GM23338 (cell line): ENCODE data around the gene MED12L. TPM values are rescaled to one million over a fixed set of nuclear protein-coding genes. Genes with fewer than 3 reads are reported as not detected.

Source experiments
- ATAC-seq: fragments of 200-7000 bp; cut with Tn5 transposase; 3 replicates; pipeline ENCODE4 v1.9.1; 2020
- DNase-seq: peaks from one replicate; pipeline ENCODE4 v3.0.0-alpha.2; 2015; ENCODE audit warnings: low spot score
- H2AFZ ChIP-seq: fragments of 200-600 bp; sonication (generic); 2 replicates; pipeline ENCODE4 v1.8.0; 2016; ENCODE audit warnings: antibody characterized with exemption, mild to moderate bottlenecking, moderate library complexity
- H3F3A ChIP-seq: fragments of 200-600 bp; sonication (generic); replicated peaks from 2 replicates; pipeline ENCODE4 v1.8.0; 2017; ENCODE audit warnings: antibody characterized with exemption, mixed run types, low read depth
- H3K27ac ChIP-seq: fragments of 200-600 bp; sonication (generic); 2 replicates; pipeline ENCODE4 v1.6.1; 2016; ENCODE audit warnings: low read depth
- H3K27me3 ChIP-seq: fragments of 200-600 bp; sonication (generic); 2 replicates; pipeline ENCODE4 v1.8.0; 2016; ENCODE audit warnings: mild to moderate bottlenecking, mixed run types, moderate library complexity; ENCODE audit not compliant: insufficient read depth
- H3K36me3 ChIP-seq: fragments of 200-600 bp; sonication (generic); 2 replicates; pipeline ENCODE4 v1.8.0; 2016; ENCODE audit warnings: mild to moderate bottlenecking; ENCODE audit not compliant: insufficient read depth
- H3K4me1 ChIP-seq: fragments of 200-600 bp; sonication (generic); 2 replicates; pipeline ENCODE4 v1.8.0; 2016; ENCODE audit warnings: mild to moderate bottlenecking, moderate library complexity; ENCODE audit not compliant: insufficient read depth
- H3K4me2 ChIP-seq: fragments of 200-600 bp; sonication (generic); 2 replicates; pipeline ENCODE4 v1.7.1; 2017; ENCODE audit warnings: mixed run types
- H3K4me3 ChIP-seq: fragments of 200-600 bp; sonication (generic); 2 replicates; pipeline ENCODE4 v1.6.1; 2016; ENCODE audit warnings: mixed run types
- H3K79me2 ChIP-seq: fragments of 200-600 bp; sonication (generic); replicated peaks from 2 replicates; pipeline ENCODE4 v1.8.0; 2017; ENCODE audit warnings: mild to moderate bottlenecking; ENCODE audit not compliant: insufficient read depth
- H3K9me2 ChIP-seq: fragments of 200-600 bp; sonication (generic); 2 replicates; pipeline ENCODE4 v1.8.0; 2017; ENCODE audit not compliant: insufficient read depth
- H4K20me1 ChIP-seq: fragments of 200-600 bp; sonication (generic); replicated peaks from 2 replicates; pipeline ENCODE4 v1.8.0; 2017; ENCODE audit warnings: mild to moderate bottlenecking; ENCODE audit not compliant: insufficient read depth
- H3K27ac Mint-ChIP-seq: 2 replicates; pipeline ENCODE4 v1.8.0; 2020; ENCODE audit warnings: inconsistent platforms, mild to moderate bottlenecking, moderate library complexity, mixed read lengths
- H3K27me3 Mint-ChIP-seq: 3 replicates; pipeline ENCODE4 v1.8.0; 2022; ENCODE audit warnings: low read depth, mild to moderate bottlenecking, moderate library complexity, mixed read lengths, inconsistent platforms; ENCODE audit not compliant: insufficient read depth, poor library complexity
- H3K36me3 Mint-ChIP-seq: 3 replicates; pipeline ENCODE4 v1.8.0; 2021; ENCODE audit warnings: low read depth, mild to moderate bottlenecking, inconsistent platforms, moderate library complexity, mixed read lengths
- H3K4me1 Mint-ChIP-seq: 3 replicates; pipeline ENCODE4 v1.8.0; 2020; ENCODE audit warnings: mild to moderate bottlenecking, inconsistent platforms, mixed read lengths
- H3K4me3 Mint-ChIP-seq: 3 replicates; pipeline ENCODE4 v1.8.0; 2021; ENCODE audit warnings: moderate library complexity, mild to moderate bottlenecking, inconsistent platforms, mixed read lengths
- H3K9me3 Mint-ChIP-seq: 3 replicates; pipeline ENCODE4 v1.8.0; 2020; ENCODE audit warnings: moderate library complexity, mild to moderate bottlenecking, inconsistent platforms, mixed read lengths
- CREB1 ChIP-seq: fragments of 250-450 bp; sonication (Bioruptor Pico); IDR thresholded peaks from 2 replicates; pipeline ENCODE4 v1.5.0; 2020; ENCODE audit warnings: low read depth, mild to moderate bottlenecking, moderate library complexity
- ETS1 ChIP-seq: IDR thresholded peaks from 2 replicates; pipeline ENCODE4 v1.6.1; 2016; ENCODE audit warnings: antibody characterized with exemption
- EZH2phosphoT487 ChIP-seq: fragments of 200-600 bp; sonication (generic); IDR thresholded peaks from one replicate; pipeline ENCODE4 v1.8.1; 2018; ENCODE audit warnings: antibody characterized with exemption; ENCODE audit not compliant: unreplicated experiment
- NANOG ChIP-seq: IDR thresholded peaks from 2 replicates; pipeline ENCODE4 v1.6.1; 2016; ENCODE audit warnings: antibody characterized with exemption, borderline replicate concordance
- POLR2AphosphoS5 ChIP-seq: IDR thresholded peaks from 2 replicates; pipeline ENCODE4 v1.6.1; 2016; ENCODE audit warnings: antibody characterized with exemption, low read depth
- REST ChIP-seq: IDR thresholded peaks from one replicate; pipeline ENCODE4 v1.6.1; 2018; ENCODE audit warnings: antibody characterized with exemption; ENCODE audit not compliant: unreplicated experiment
- STAT1 ChIP-seq: IDR thresholded peaks from one replicate; pipeline ENCODE4 v1.6.1; 2016; ENCODE audit warnings: antibody characterized with exemption; ENCODE audit not compliant: unreplicated experiment
- ZNF114 ChIP-seq: fragments of 250-450 bp; sonication (Bioruptor Pico); IDR thresholded peaks from 2 replicates; pipeline ENCODE4 v1.5.0; 2020; ENCODE audit warnings: mild to moderate bottlenecking, moderate library complexity
- ZNF462 ChIP-seq: fragments of 250-450 bp; sonication (Bioruptor Pico); IDR thresholded peaks from 2 replicates; pipeline ENCODE4 v1.5.0; 2020; ENCODE audit warnings: mild to moderate bottlenecking, moderate library complexity
- polyA plus RNA-seq: library from polyadenylated mRNA; unstranded; fragments of >200 nt; fragmentation: Nextera tagmentation; extraction: Ambion mirVana; gene quantifications from 2 replicates; pipeline ENCODE4 v1.2.1, GENCODE V29; 2016
- total RNA-seq: library from RNA; depleted of rRNA; stranded (reverse); fragments of >200 nt; shearing (Covaris generic); gene quantifications from 2 replicates; pipeline ENCODE4 v1.2.3, GENCODE V29; 2014

MED12L gene
- total and polyA plus RNA-seq, 2 experiments from 2014 or later, result 5.7 to 25.0 TPM

DNA sequence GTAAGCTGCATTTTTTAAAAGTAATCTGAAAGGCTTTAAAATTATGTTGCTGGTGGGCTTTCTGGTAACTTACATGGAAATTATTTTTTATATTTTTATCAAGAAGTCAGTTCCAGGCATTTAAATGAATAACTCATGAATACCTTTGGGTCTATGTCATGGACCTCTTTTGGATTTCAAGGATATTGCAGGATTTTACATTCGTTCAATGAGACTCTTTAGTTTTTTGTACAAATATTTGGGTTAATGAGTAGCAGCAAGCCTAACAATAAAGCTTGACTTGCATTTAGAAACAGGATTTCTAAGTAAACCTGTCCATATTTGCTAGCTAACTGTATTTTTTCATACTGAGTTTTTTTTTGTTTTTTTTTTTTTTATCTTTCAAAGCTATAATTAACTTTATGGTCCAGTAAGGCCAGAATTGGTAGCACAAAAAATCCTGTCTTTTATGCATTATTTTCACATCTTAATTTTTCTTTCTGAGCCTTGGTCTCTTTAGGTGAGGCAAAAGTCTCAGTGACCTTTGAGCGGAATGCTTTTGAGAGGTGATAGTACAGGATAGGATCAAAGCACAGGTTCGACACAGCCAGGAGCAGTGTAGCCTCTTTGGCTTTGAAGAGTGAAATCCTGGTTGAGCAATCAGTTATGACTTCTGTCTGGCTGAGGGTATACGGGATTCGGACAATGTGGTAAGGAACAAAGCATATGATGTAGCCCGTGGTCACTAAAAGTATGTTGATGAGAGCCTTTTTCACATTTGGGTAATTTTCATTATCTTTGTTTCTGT lies 112.7 kb downstream of the MED12L start:
- no peaks in the 10 kb centered on the region for H4K20me1 ChIP-seq
- no peaks in the 10 kb centered on the region for H3F3A ChIP-seq
- H3K27me3 ChIP-seq, result no peaks in the 10 kb centered on the region
- H3K4me1 ChIP-seq, result no peaks in the 10 kb centered on the region
- no peak overlapping the region for H3K4me2 ChIP-seq
- no peaks in the 10 kb centered on the region for H3K4me1 Mint-ChIP-seq
- H3K36me3 Mint-ChIP-seq, result 0 out of 3 replicates have a peak, but pooled peaks cover 5% of the 10 kb centered on the region
- DNase-seq, result no peak
- no peak overlapping the region for H3K27ac Mint-ChIP-seq
- TF ChIP-seq STAT1 (no peak), CREB1 (CRISPR knock-in tag) (no peak), ETS1 (no peak), ZNF114 (CRISPR knock-in tag) (no peak), REST (no peak), EZH2phosphoT487 (no peak), POLR2AphosphoS5 (no peak), ZNF462 (no peak), NANOG (no peak)
- H3K4me3 ChIP-seq, result no peak overlapping the region
- no peak for ATAC-seq
- H3K9me3 Mint-ChIP-seq, result no peaks in the 10 kb centered on the region
- no peaks in the 10 kb centered on the region for H3K9me2 ChIP-seq
- H3K4me3 Mint-ChIP-seq, result no peak overlapping the region
- 0 out of 2 replicates have a peak, but pooled peaks cover 3% of the 10 kb centered on the region for H3K36me3 ChIP-seq
- no peaks in the 10 kb centered on the region for H3K27me3 Mint-ChIP-seq
- no peak overlapping the region for H2AFZ ChIP-seq
- no peak overlapping the region for H3K27ac ChIP-seq
- no peaks in the 10 kb centered on the region for H3K79me2 ChIP-seq
